ENCODE results near the gene CLMN. TPM values are rescaled to one million over a fixed set of nuclear protein-coding genes. Genes with fewer than 3 reads are reported as not detected.

The CLMN gene
- total RNA-seq, 2 experiments from 2014 or later = 0.29 to 0.40 TPM

Other genes with a start within 250 kb of the CLMN start
- gene DICER1, start 162.4 kb downstream of the CLMN start, total RNA-seq = 10 to 100 TPM; 58.0 to 59.4 TPM
- gene SYNE3, start 196.7 kb upstream of the CLMN start, total RNA-seq = 10 to 100 TPM; 37.0 to 38.7 TPM
- 10 to 100 TPM; 50.4 to 54.9 TPM for gene GLRX5, start 215.1 kb upstream of the CLMN start, total RNA-seq

Measured in activated CD8-positive, alpha-beta memory T cell treated with anti-CD3 and anti-CD28 coated beads for 36 hours (primary cell).